ENCODE results near the gene BFAR.

- TF ChIP-seq SNAI2 (CRISPR knock-in tag; IDR thresholded peaks at IDR 0.05) (no peak), TCF4 (CRISPR knock-in tag; IDR thresholded peaks at IDR 0.05; ENCODE audit: borderline replicate concordance) (no peak)
Observed at GRCh38 chr16:14608111-14608566, 24.6 kb upstream of the BFAR start.
